Mesendoderm (in vitro differentiated cells): ENCODE measurements around the gene GPR108. TPM values are rescaled to one million over a fixed set of nuclear protein-coding genes. Genes with fewer than 3 reads are reported as not detected.
"Not testable (repeated sequence)": the region's sequence is repeated elsewhere in the genome, so short reads cannot be mapped to it uniquely, and the experiment has no call there.

Source experiments
- DNase-seq: peaks from one replicate; pipeline ENCODE4 v3.0.0; 2013
- H2AK5ac ChIP-seq: 2 replicates; pipeline ENCODE4 v1.6.1; 2013; ENCODE audit warnings: low read length, inconsistent platforms
- H2BK120ac ChIP-seq: 2 replicates; pipeline ENCODE4 v1.6.1; 2013; ENCODE audit warnings: low read depth, mild to moderate bottlenecking, low read length, moderate library complexity, mixed read lengths
- H2BK15ac ChIP-seq: replicated peaks from 2 replicates; pipeline ENCODE4 v1.6.1; 2013; ENCODE audit warnings: low read depth, mild to moderate bottlenecking, moderate library complexity
- H2BK5ac ChIP-seq: 2 replicates; pipeline ENCODE4 v1.6.1; 2013; ENCODE audit warnings: low read length, inconsistent platforms
- H3K18ac ChIP-seq: 2 replicates; pipeline ENCODE4 v1.6.1; 2013; ENCODE audit warnings: mild to moderate bottlenecking, low read length, mixed read lengths
- H3K23ac ChIP-seq: one replicate; pipeline ENCODE4 v1.6.1; 2013; ENCODE audit warnings: low read length
- H3K27ac ChIP-seq: 2 replicates; pipeline ENCODE4 v1.5.1; 2013; ENCODE audit warnings: low read depth, mild to moderate bottlenecking, inconsistent platforms, low read length, moderate library complexity
- H3K27me3 ChIP-seq: 2 replicates; pipeline ENCODE4 v1.6.1; 2013; ENCODE audit warnings: low read length, control low read depth, mild to moderate bottlenecking, inconsistent platforms; ENCODE audit not compliant: insufficient read depth, poor library complexity
- H3K36me3 ChIP-seq: 2 replicates; pipeline ENCODE4 v1.6.1; 2013; ENCODE audit warnings: low read length, inconsistent platforms; ENCODE audit not compliant: control insufficient read depth, insufficient read depth
- H3K4ac ChIP-seq: one replicate; pipeline ENCODE4 v1.6.1; 2013; ENCODE audit warnings: low read depth, mild to moderate bottlenecking, low read length, moderate library complexity
- H3K4me1 ChIP-seq: 2 replicates; pipeline ENCODE4 v1.6.1; 2013; ENCODE audit warnings: low read depth, low read length, inconsistent platforms; ENCODE audit not compliant: control insufficient read depth
- H3K4me2 ChIP-seq: 2 replicates; pipeline ENCODE4 v1.6.1; 2013; ENCODE audit warnings: low read length
- H3K4me3 ChIP-seq: 2 replicates; pipeline ENCODE4 v1.5.1; 2013; ENCODE audit warnings: mild to moderate bottlenecking, low read length
- H3K56ac ChIP-seq: one replicate; pipeline ENCODE4 v1.6.1; 2013; ENCODE audit warnings: low read length
- H3K79me1 ChIP-seq: 2 replicates; pipeline ENCODE4 v1.6.1; 2013; ENCODE audit warnings: low read length, inconsistent platforms
- H3K79me2 ChIP-seq: 2 replicates; pipeline ENCODE4 v1.6.1; 2013; ENCODE audit warnings: mild to moderate bottlenecking, low read length; ENCODE audit not compliant: control insufficient read depth, insufficient read depth
- H3K9ac ChIP-seq: 2 replicates; pipeline ENCODE4 v1.6.1; 2013; ENCODE audit warnings: low read length, inconsistent platforms
- H4K5ac ChIP-seq: one replicate; pipeline ENCODE4 v1.6.1; 2013; ENCODE audit warnings: low read length
- H4K8ac ChIP-seq: one replicate; pipeline ENCODE4 v1.6.1; 2013; ENCODE audit warnings: low read depth, mild to moderate bottlenecking, control low read depth, low read length, moderate library complexity
- WGBS: extraction: QIAGEN DNeasy Blood & Tissue Kit; methylation state at CpG from one replicate; pipeline ENCODE4 v1.1.7; 2013; ENCODE audit warnings: low lambda C conversion rate, missing lambda C conversion rate; ENCODE audit not compliant: insufficient coverage; ENCODE audit errors: extremely low coverage; 5-methylcytosine and 5-hydroxymethylcytosine counted together
- polyA plus RNA-seq, 2 experiments: library from polyadenylated mRNA; stranded (reverse); fragments of 200-250 nt; gene quantifications; one replicate each; pipeline ENCODE4 v1.2.3, GENCODE V29; 2013

GPR108 gene
- 41.2 TPM for polyA plus RNA-seq (2013, experiment 1 of 2)
- 40.0 TPM for polyA plus RNA-seq (2013, experiment 2 of 2)

- Histone ChIP-seq H3K4me1 (peaks cover 6% of the 10 kb centered on the region), H2BK5ac (peak within 1 kb of the TSS; percentile 87), H2BK15ac (peak within 1 kb of the TSS; percentile 27), H2AK5ac (peak within 1 kb of the TSS; percentile 2), H3K9ac (peak within 1 kb of the TSS; percentile 93), H3K4ac (peak within 1 kb of the TSS; percentile 95), H3K79me2 (peaks cover 30% of the 10 kb centered on the region), H2BK120ac (peak within 1 kb of the TSS; percentile 92), H3K4me2 (peak within 1 kb of the TSS; percentile 57), H3K23ac (no peak within 1 kb of the TSS), H3K27me3 (no peaks in the 10 kb centered on the region), H3K27ac (peak within 1 kb of the TSS; percentile 97), H3K18ac (peak within 1 kb of the TSS; percentile 96), H4K5ac (peak within 1 kb of the TSS; percentile 3), H3K36me3 (no peaks in the 10 kb centered on the region), H3K56ac (peak within 1 kb of the TSS; percentile 90), H3K4me3 (peak within 1 kb of the TSS; percentile 75), H4K8ac (no peak within 1 kb of the TSS), H3K79me1 (peaks cover 5% of the 10 kb centered on the region)
- peak; percentile 100 for DNase-seq
- no CpG with 5 or more reads among the region's 55 CpGs for WGBS
Measured at GRCh38 chr19:6737284-6737872, at the start of gene GPR108. Gene GPR108, minus strand, starts transcription at chr19:6737580. Its CDS starts 4 bp downstream, at chr19:6737576.

- Histone ChIP-seq H2BK120ac (no peak overlapping the region), H3K79me2 (no peaks in the 10 kb centered on the region), H3K23ac (no peak overlapping the region), H3K27ac (no peak overlapping the region), H3K18ac (no peak overlapping the region), H3K4me2 (no peak overlapping the region), H2AK5ac (no peak overlapping the region), H3K56ac (no peak overlapping the region), H4K5ac (no peak overlapping the region), H3K36me3 (no peaks in the 10 kb centered on the region), H3K4me3 (no peak overlapping the region), H3K79me1 (no peaks in the 10 kb centered on the region), H3K4me1 (no peaks in the 10 kb centered on the region), H3K4ac (no peak overlapping the region), H2BK5ac (no peak overlapping the region), H2BK15ac (no peak overlapping the region), H3K9ac (no peak overlapping the region), H3K27me3 (no peaks in the 10 kb centered on the region), H4K8ac (no peak overlapping the region)
- DNase-seq = no peak
- no CpG with 5 or more reads among the region's 4 CpGs for WGBS
Measured at GRCh38 chr19:6779206-6779605, 41.8 kb upstream of the GPR108 start.

GRCh38 chr19:6778386-6778785 lies 41.0 kb upstream of the GPR108 start:
- no peak overlapping the region for H4K8ac ChIP-seq
- no peak overlapping the region for H3K9ac ChIP-seq
- no peak overlapping the region for H2BK15ac ChIP-seq
- H3K79me1 ChIP-seq = no peaks in the 10 kb centered on the region
- no peak overlapping the region for H3K4me2 ChIP-seq
- no peaks in the 10 kb centered on the region for H3K4me1 ChIP-seq
- no peaks in the 10 kb centered on the region for H3K27me3 ChIP-seq
- DNase-seq = no peak
- no peak overlapping the region for H2AK5ac ChIP-seq
- no peak overlapping the region for H3K27ac ChIP-seq
- H3K23ac ChIP-seq = no peak overlapping the region
- H2BK120ac ChIP-seq = no peak overlapping the region
- no peak overlapping the region for H3K18ac ChIP-seq
- no peaks in the 10 kb centered on the region for H3K36me3 ChIP-seq
- H3K4ac ChIP-seq = no peak overlapping the region
- no peak overlapping the region for H3K4me3 ChIP-seq
- no CpG with 5 or more reads among the region's 4 CpGs for whole genome bisulfite sequencing
- H3K79me2 ChIP-seq = no peaks in the 10 kb centered on the region
- no peak overlapping the region for H4K5ac ChIP-seq
- H2BK5ac ChIP-seq = no peak overlapping the region
- no peak overlapping the region for H3K56ac ChIP-seq

- no peak overlapping the region for H4K8ac ChIP-seq
- no peak overlapping the region for H2BK120ac ChIP-seq
- H3K56ac ChIP-seq = no peak overlapping the region
- no peak overlapping the region for H3K23ac ChIP-seq
- no peak overlapping the region for H3K27ac ChIP-seq
- H2AK5ac ChIP-seq = no peak overlapping the region
- H3K9ac ChIP-seq = no peak overlapping the region
- no peak for DNase-seq
- no peak overlapping the region for H2BK15ac ChIP-seq
- no CpG with 5 or more reads among the region's 2 CpGs for WGBS
- H3K4me2 ChIP-seq = no peak overlapping the region
- no peaks in the 10 kb centered on the region for H3K79me1 ChIP-seq
- no peak overlapping the region for H3K4me3 ChIP-seq
- no peak overlapping the region for H2BK5ac ChIP-seq
- H3K4ac ChIP-seq = no peak overlapping the region
- no peaks in the 10 kb centered on the region for H3K4me1 ChIP-seq
- H3K36me3 ChIP-seq = no peaks in the 10 kb centered on the region
- H3K79me2 ChIP-seq = no peaks in the 10 kb centered on the region
- no peak overlapping the region for H3K18ac ChIP-seq
- H4K5ac ChIP-seq = no peak overlapping the region
- H3K27me3 ChIP-seq = no peaks in the 10 kb centered on the region
Measured at GRCh38 chr19:6777434-6777833, 40.1 kb upstream of the GPR108 start.

- Histone ChIP-seq H3K4me3 (no peak overlapping the region), H4K8ac (no peak overlapping the region), H2BK120ac (no peak overlapping the region), H3K4ac (no peak overlapping the region), H2AK5ac (no peak overlapping the region), H3K23ac (no peak overlapping the region), H3K18ac (no peak overlapping the region), H3K36me3 (no peaks in the 10 kb centered on the region), H3K4me1 (no peaks in the 10 kb centered on the region), H3K9ac (no peak overlapping the region), H4K5ac (no peak overlapping the region), H2BK5ac (no peak overlapping the region), H3K4me2 (no peak overlapping the region), H3K27me3 (no peaks in the 10 kb centered on the region), H2BK15ac (no peak overlapping the region), H3K79me2 (no peaks in the 10 kb centered on the region), H3K27ac (no peak overlapping the region), H3K56ac (no peak overlapping the region), H3K79me1 (no peaks in the 10 kb centered on the region)
- DNase-seq = no peak
- WGBS = no CpG with 5 or more reads among the region's 4 CpGs
Measured at GRCh38 chr19:6776999-6777398, 39.6 kb upstream of the GPR108 start.

GRCh38 chr19:6776045-6776444 lies 38.7 kb upstream of the GPR108 start:
- not testable (repeated sequence) for H4K5ac ChIP-seq, H3K4me3 ChIP-seq, H3K79me1 ChIP-seq, H3K56ac ChIP-seq, H3K4me2 ChIP-seq, H2BK120ac ChIP-seq, H3K79me2 ChIP-seq, H3K23ac ChIP-seq, H3K27me3 ChIP-seq, DNase-seq, H3K27ac ChIP-seq, H2AK5ac ChIP-seq, H3K4ac ChIP-seq, H3K36me3 ChIP-seq, H3K9ac ChIP-seq, H4K8ac ChIP-seq, H2BK15ac ChIP-seq, H2BK5ac ChIP-seq, H3K4me1 ChIP-seq, H3K18ac ChIP-seq
